ENCODE measurements around the gene CDKN1C. TPM values are rescaled to one million over a fixed set of nuclear protein-coding genes. Genes with fewer than 3 reads are reported as not detected.

Gene CDKN1C
- total and polyA plus RNA-seq, 2 of the 8 experiments (the other 6 are each of a cell fraction or from before 2014, with no cell fraction given), result 12.8 to 14.1 TPM

DNA sequence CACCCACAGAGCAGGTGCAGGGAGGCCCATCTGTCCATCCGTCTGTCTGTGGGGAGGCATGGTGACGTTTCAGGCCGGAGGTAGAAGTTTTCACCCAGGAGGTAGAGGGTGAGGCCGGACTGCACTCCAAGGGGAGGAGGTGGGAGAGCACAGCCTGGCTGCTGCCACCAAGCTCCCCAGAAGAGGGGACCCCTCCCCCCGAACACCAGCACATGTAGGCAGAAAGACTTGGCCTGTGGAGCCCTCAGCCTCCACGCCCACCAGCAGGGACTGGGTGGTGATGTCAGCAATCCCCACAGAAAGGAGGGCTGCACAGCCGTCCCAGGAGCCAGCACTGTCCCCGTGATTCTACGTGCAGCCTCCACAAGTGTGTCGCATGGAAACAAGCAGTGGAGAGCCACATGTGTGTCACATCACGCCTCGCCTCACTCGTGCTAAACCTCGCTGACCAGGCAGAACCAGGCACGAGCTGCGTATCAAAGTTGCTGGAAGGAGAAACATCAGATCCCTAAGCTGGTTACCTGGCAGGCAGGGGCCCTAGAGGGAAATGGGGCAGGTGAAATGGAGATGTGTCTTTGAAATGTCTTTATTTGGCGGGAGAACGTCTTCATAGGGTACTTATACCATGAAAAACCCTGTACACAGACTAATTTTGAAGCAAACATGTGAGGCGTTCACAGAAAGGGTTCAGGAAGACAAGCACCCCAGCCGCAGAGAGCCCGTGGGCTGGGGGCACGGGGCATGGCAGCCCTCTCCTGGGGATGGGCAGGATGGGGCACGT lies 49.1 kb downstream of the CDKN1C start:
- H3K9me3 ChIP-seq (ENCODE audit: insufficient read depth in 2 of 2, low read depth in 1 of 2, low read length in 1 of 2), result no peaks in the 10 kb centered on the region
- H3K79me2 ChIP-seq (ENCODE audit: control insufficient read depth in 1 of 2, insufficient read depth in 2 of 2, low read length in 2 of 2), result no peaks in the 10 kb centered on the region
- no peak for TF ChIP-seq EP300 (IDR thresholded peaks at IDR 0.05; ENCODE audit: borderline replicate concordance in 1 of 2, low read depth in 2 of 2, low read length in 2 of 2)
- TF ChIP-seq, protein P1, sequence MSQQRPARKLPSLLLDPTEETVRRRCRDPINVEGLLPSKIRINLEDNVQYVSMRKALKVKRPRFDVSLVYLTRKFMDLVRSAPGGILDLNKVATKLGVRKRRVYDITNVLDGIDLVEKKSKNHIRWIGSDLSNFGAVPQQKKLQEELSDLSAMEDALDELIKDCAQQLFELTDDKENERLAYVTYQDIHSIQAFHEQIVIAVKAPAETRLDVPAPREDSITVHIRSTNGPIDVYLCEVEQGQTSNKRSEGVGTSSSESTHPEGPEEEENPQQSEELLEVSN (IDR thresholded peaks at IDR 0.05), result peak; percentile 69; the same call in 1 of the 2 replicates
- H3K27me3 ChIP-seq (replicated peaks in 1 of 4; ENCODE audit: control insufficient read depth in 3 of 4, extremely low read depth in 1 of 4, insufficient read depth in 3 of 4, low read length in 3 of 4), result peaks cover 0 to 6% (median under 1%) of the 10 kb centered on the region in 4 experiments; a peak in 3 of 7 replicates
- ChIA-PET POLR2A (ENCODE audit: partially characterized antibody) (interaction anchor here (0.9 kb wide), 1 partner anchor 50 kb away, joined by 3 read pairs; the partner anchor contains the start of gene CDKN1C), CTCF (ENCODE audit: partially characterized antibody) (interaction anchor here (1.0 to 2.0 kb wide), 4 partner anchors 45 to 85 kb away, joined by 3 to 4 read pairs (median 3); no protein-coding TSS in a partner anchor)
- H3K23ac ChIP-seq (ENCODE audit: insufficient read length), result no peak overlapping the region
- H4K5ac ChIP-seq (ENCODE audit: insufficient read length, low read depth, low read length), result no peak overlapping the region
- no peak for DNase-seq (ENCODE audit: low read depth in 1 of 2, low spot score in 2 of 2)
- no peak overlapping the region for H2BK5ac ChIP-seq (ENCODE audit: low read depth, low read length)
- no peak overlapping the region for H2AFZ ChIP-seq (ENCODE audit: low read length)
- H2AK5ac ChIP-seq (ENCODE audit: low read depth, low read length), result no peak overlapping the region
- H3K4me3 ChIP-seq (ENCODE audit: extremely low read depth in 1 of 4, insufficient read depth in 2 of 4, low read depth in 3 of 4, low read length in 4 of 4), result no peak overlapping the region
- peaks cover 0 to 2% of the 10 kb centered on the region in 2 experiments for H4K20me1 ChIP-seq (replicated peaks in 1 of 2; ENCODE audit: control insufficient read depth in 1 of 2, insufficient read depth in 2 of 2, low read length in 2 of 2)
- H2BK15ac ChIP-seq (ENCODE audit: low read length), result peak overlapping the region; percentile 95; the same call in 1 of the 2 replicates
- H3K27ac ChIP-seq (ENCODE audit: low read depth, low read length), result no peak overlapping the region
- no peak overlapping the region for H3K9ac ChIP-seq (replicated peaks in 1 of 4; ENCODE audit: extremely low read depth in 1 of 4, low read depth in 3 of 4, low read length in 3 of 4)
- H4K91ac ChIP-seq (replicated peaks; ENCODE audit: insufficient read length, low read length), result peak overlapping the region; percentile 61
- H3K36me3 ChIP-seq (ENCODE audit: control insufficient read depth in 2 of 4, insufficient read depth in 4 of 4, low read length in 3 of 4), result no peaks in the 10 kb centered on the region
- no peak for FAIRE-seq
- WGBS, 2 experiments (ENCODE audit: extremely low coverage in 1 of 2, insufficient coverage in 1 of 2, insufficient read length in 1 of 2, insufficient replicate concordance in 2 of 2, low coverage in 1 of 2, low lambda C conversion rate in 2 of 2, missing lambda C conversion rate in 1 of 2), result 83% methylated on average over 19 of the region's 23 CpGs; no CpG with 5 or more reads in 1 of the 2 experiments
- peak overlapping the region; percentile 96; the same call in 1 of the 2 replicates for H2BK12ac ChIP-seq (ENCODE audit: low read depth, low read length)
- H3K4me2 ChIP-seq (ENCODE audit: insufficient read depth in 1 of 2, low read depth in 2 of 2, low read length in 2 of 2), result no peak overlapping the region
- H3K4me1 ChIP-seq (replicated peaks in 1 of 4; ENCODE audit: control insufficient read depth in 3 of 4, insufficient read depth in 4 of 4, low read length in 3 of 4), result peaks cover 0 to 21% (median 13%) of the 10 kb centered on the region in 4 experiments; a peak in 6 of 7 replicates
- peak overlapping the region; percentile 1 for H3K4ac ChIP-seq (replicated peaks; ENCODE audit: insufficient read length, low read depth, low read length)
- H3K56ac ChIP-seq (replicated peaks; ENCODE audit: insufficient read length, low read depth, low read length), result no peak overlapping the region
- 0 out of 2 replicates have a peak overlapping the region, but pooled peaks have one; percentile 32 for H2BK20ac ChIP-seq (ENCODE audit: low read length)
- H3K79me1 ChIP-seq (ENCODE audit: low read depth, low read length), result no peaks in the 10 kb centered on the region
- no peaks in the 10 kb centered on the region for H3K23me2 ChIP-seq (ENCODE audit: low read depth, low read length)
- no peak overlapping the region for H4K8ac ChIP-seq (ENCODE audit: extremely low read depth, insufficient read depth, low read length)
- H3K18ac ChIP-seq (ENCODE audit: extremely low read depth, low read length), result peak overlapping the region; percentile 62; the same call in 1 of the 2 replicates
- H2BK120ac ChIP-seq (replicated peaks; ENCODE audit: low read depth, low read length), result no peak overlapping the region
- no peak overlapping the region for H3K14ac ChIP-seq (ENCODE audit: insufficient read length)

All from H1 (cell line).